OCI-LY3 (cell line): ENCODE data around the gene ZNF283.

Experiments used
- H2AFZ ChIP-seq: fragments of 200-600, 300-600 bp; shearing (Covaris generic); 2 replicates; pipeline ENCODE4 v1.6.0; 2014; ENCODE audit warnings: antibody characterized with exemption, low read depth, low read length
- H3K27ac ChIP-seq: fragments of 200-600, 300-600 bp; sonication (generic); 2 replicates; pipeline ENCODE4 v1.5.1; 2014; ENCODE audit warnings: mild to moderate bottlenecking, low read length, moderate library complexity, mixed read lengths
- H3K27me3 ChIP-seq: fragments of 200-600, 300-600 bp; sonication (generic); 2 replicates; pipeline ENCODE4 v1.6.1; 2014; ENCODE audit warnings: low read depth, low read length, mixed read lengths
- H3K36me3 ChIP-seq: fragments of 200-600, 300-600 bp; sonication (generic); replicated peaks from 2 replicates; pipeline ENCODE3; 2014; ENCODE audit warnings: low read depth, low read length, mixed read lengths
- H3K4me1 ChIP-seq: fragments of 300-600, 200-600 bp; sonication (generic); 2 replicates; pipeline ENCODE4 v1.6.1; 2014; ENCODE audit warnings: low read length, mixed read lengths
- H3K4me2 ChIP-seq: fragments of 200-600, 300-600 bp; sonication (generic); 2 replicates; pipeline ENCODE4 v1.6.1; 2014; ENCODE audit warnings: low read length, mixed read lengths
- H3K4me3 ChIP-seq: fragments of 300-600, 200-600 bp; sonication (generic); 2 replicates; pipeline ENCODE4 v1.5.1; 2014; ENCODE audit warnings: antibody characterized with exemption, mild to moderate bottlenecking, low read length, moderate library complexity
- H3K79me2 ChIP-seq: fragments of 300-600, 200-600 bp; shearing (Covaris generic); 2 replicates; pipeline ENCODE4 v1.6.1; 2014; ENCODE audit warnings: mild to moderate bottlenecking, low read length, mixed read lengths
- H3K9ac ChIP-seq: fragments of 300-600, 200-600 bp; shearing (Covaris generic); 2 replicates; pipeline ENCODE4 v1.6.0; 2014; ENCODE audit warnings: mild to moderate bottlenecking, low read length, moderate library complexity
- H3K9me3 ChIP-seq: fragments of 200-600, 300-600 bp; shearing (Covaris generic); 2 replicates; pipeline ENCODE4 v1.6.1; 2014; ENCODE audit warnings: low read length, mixed read lengths; ENCODE audit not compliant: insufficient read depth
- H4K20me1 ChIP-seq: fragments of 200-600, 300-600 bp; sonication (generic); 2 replicates; pipeline ENCODE4 v1.6.1; 2016; ENCODE audit warnings: low read length, mixed read lengths; ENCODE audit not compliant: insufficient read depth
- EZH2phosphoT487 ChIP-seq: fragments of 200-600 bp; shearing (Covaris generic); IDR thresholded peaks from 2 replicates; pipeline ENCODE4 v1.6.1; 2018; ENCODE audit warnings: antibody characterized with exemption, mixed run types, low read depth
- TF ChIP-seq, protein P1 (sequence below): fragments of 200-600, 300-600 bp; sonication (generic); IDR thresholded peaks from 2 replicates; pipeline ENCODE4 v1.5.1; 2014; ENCODE audit warnings: antibody characterized with exemption, low read length, low read depth

The ZNF283 gene

DNA sequence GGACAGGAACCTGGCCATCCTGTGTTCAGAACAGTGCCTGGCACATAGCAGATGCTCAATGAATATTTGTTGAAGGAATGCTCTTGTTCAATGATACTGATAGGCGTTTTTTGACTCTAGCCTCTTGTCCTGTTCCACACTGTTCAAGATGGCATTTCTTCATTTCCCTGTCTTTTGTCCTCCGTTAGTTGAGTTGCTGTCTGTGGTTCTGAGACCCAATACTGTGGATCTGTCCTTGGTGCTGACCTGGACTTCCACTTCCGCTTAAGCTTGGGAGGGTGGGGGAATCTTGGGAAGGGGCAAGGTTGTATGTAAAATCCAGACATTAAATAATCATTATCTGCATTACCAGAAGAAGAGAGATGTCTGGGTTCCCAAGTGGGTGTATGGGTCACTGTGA lies 38.1 kb upstream of the ZNF283 start:
- Histone ChIP-seq H2AFZ (no peak overlapping the region), H3K9me3 (no peaks in the 10 kb centered on the region), H3K4me3 (no peak overlapping the region), H3K4me1 (peaks cover 18% of the 10 kb centered on the region), H3K36me3 (no peaks in the 10 kb centered on the region), H3K79me2 (no peaks in the 10 kb centered on the region), H3K27me3 (no peaks in the 10 kb centered on the region), H3K27ac (no peak overlapping the region), H3K4me2 (no peak overlapping the region), H3K9ac (no peak overlapping the region), H4K20me1 (no peaks in the 10 kb centered on the region)
- TF ChIP-seq EZH2phosphoT487: no peak
- TF ChIP-seq, protein P1, sequence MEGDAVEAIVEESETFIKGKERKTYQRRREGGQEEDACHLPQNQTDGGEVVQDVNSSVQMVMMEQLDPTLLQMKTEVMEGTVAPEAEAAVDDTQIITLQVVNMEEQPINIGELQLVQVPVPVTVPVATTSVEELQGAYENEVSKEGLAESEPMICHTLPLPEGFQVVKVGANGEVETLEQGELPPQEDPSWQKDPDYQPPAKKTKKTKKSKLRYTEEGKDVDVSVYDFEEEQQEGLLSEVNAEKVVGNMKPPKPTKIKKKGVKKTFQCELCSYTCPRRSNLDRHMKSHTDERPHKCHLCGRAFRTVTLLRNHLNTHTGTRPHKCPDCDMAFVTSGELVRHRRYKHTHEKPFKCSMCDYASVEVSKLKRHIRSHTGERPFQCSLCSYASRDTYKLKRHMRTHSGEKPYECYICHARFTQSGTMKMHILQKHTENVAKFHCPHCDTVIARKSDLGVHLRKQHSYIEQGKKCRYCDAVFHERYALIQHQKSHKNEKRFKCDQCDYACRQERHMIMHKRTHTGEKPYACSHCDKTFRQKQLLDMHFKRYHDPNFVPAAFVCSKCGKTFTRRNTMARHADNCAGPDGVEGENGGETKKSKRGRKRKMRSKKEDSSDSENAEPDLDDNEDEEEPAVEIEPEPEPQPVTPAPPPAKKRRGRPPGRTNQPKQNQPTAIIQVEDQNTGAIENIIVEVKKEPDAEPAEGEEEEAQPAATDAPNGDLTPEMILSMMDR: no peak

DNA sequence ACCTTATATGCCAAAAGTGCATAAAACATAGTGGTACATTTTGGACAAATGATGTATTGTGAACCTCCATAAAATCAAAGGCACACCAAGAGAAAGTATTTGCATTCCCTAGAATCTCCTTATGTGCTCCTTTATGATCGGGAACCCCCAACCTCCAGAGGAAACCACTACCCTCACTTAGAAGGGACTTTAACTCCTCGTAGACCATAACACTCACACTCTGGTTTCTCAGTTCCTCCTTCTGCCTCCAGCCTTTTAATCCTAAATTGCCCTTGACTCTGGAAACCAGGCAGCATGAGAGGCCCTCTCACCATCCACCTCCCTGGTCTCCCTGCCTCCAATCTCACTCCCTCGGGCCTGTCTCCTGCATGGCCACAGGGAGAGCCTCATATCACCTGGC lies 36.5 kb upstream of the ZNF283 start:
- TF ChIP-seq, protein P1: no peak
- TF ChIP-seq EZH2phosphoT487: no peak
- Histone ChIP-seq H4K20me1 (no peaks in the 10 kb centered on the region), H3K9ac (no peak overlapping the region), H2AFZ (no peak overlapping the region), H3K4me1 (peaks cover 6% of the 10 kb centered on the region), H3K4me2 (peak overlapping the region; percentile 33; the same call in 1 of the 2 replicates), H3K9me3 (no peaks in the 10 kb centered on the region), H3K79me2 (no peaks in the 10 kb centered on the region), H3K27ac (no peak overlapping the region), H3K36me3 (no peaks in the 10 kb centered on the region), H3K4me3 (no peak overlapping the region), H3K27me3 (no peaks in the 10 kb centered on the region; the same call in 1 of the 2 replicates)

DNA sequence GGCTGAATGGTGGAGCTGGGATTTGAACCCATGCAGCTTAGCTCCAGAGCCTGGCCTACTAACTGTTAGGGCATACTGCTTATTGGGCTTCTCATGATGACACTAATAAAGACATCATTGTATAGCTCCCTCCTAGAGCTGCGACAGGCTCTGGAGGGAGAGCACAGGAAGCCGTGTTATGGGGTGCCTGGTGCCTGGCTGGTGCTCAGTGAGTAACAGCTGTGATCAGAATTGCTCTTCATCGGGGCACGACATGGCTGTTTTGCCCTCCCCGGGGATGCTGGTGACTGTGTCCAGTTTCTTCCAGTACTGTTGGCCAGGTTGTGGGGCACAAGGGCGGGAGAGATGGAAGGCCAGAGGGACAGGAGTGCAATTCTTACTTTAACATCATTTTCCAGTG lies 30.0 kb upstream of the ZNF283 start:
- Histone ChIP-seq H3K4me1 (no peaks in the 10 kb centered on the region), H3K27me3 (no peaks in the 10 kb centered on the region; the same call in 1 of the 2 replicates), H4K20me1 (no peaks in the 10 kb centered on the region)

DNA sequence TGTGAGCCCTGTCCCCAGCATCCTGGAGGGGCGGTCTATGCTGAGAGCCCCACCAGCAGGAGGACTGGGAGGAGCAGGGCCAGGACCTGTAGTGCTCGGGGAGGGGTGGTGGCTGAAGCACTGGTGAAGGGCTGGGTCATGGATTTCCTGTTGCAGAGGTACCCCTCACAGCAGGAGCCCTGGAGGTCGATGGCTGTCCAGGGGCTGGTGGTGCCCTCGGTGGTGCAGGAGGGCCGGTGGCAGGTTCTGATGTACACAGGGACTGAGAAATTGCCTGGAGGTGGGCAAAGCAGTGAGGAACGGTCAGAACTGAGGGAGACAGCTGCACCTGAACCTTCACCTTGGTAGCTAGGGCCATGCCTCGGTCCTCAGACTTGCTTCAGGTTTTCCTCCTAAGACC lies 29.6 kb upstream of the ZNF283 start:
- Histone ChIP-seq H3K27me3 (no peaks in the 10 kb centered on the region; the same call in 1 of the 2 replicates), H3K27ac (no peak overlapping the region), H4K20me1 (no peaks in the 10 kb centered on the region), H3K4me2 (no peak overlapping the region), H3K79me2 (no peaks in the 10 kb centered on the region), H3K9ac (no peak overlapping the region), H3K4me1 (no peaks in the 10 kb centered on the region), H3K4me3 (no peak overlapping the region), H2AFZ (no peak overlapping the region), H3K9me3 (no peaks in the 10 kb centered on the region), H3K36me3 (no peaks in the 10 kb centered on the region)
- TF ChIP-seq EZH2phosphoT487: no peak
- TF ChIP-seq, protein P1: no peak

More for the DNA sequence above, 30.0 kb upstream of the ZNF283 start:
- no peak overlapping the region for H3K27ac ChIP-seq
- H3K79me2 ChIP-seq: no peaks in the 10 kb centered on the region
- TF ChIP-seq, protein P1: no peak
- no peak for TF ChIP-seq EZH2phosphoT487
- H3K9ac ChIP-seq: no peak overlapping the region
- no peaks in the 10 kb centered on the region for H3K36me3 ChIP-seq
- H3K4me2 ChIP-seq: no peak overlapping the region
- no peak overlapping the region for H3K4me3 ChIP-seq
- no peak overlapping the region for H2AFZ ChIP-seq
- no peaks in the 10 kb centered on the region for H3K9me3 ChIP-seq
